IPS DF 6.9 (cell line): ENCODE data around the gene DDX47.
"Not testable (repeated sequence)": the region's sequence is repeated elsewhere in the genome, so short reads cannot be mapped to it uniquely, and the experiment has no call there.

ENCODE experiments used
- DNase-seq: peaks from one replicate; pipeline ENCODE4 v3.0.0-alpha.2; 2013; ENCODE audit warnings: low read depth, low spot score
- H3K27ac ChIP-seq: one replicate; pipeline ENCODE4 v1.5.1; 2013; ENCODE audit warnings: low read length, control low read depth
- H3K27me3 ChIP-seq: 2 replicates; pipeline ENCODE4 v1.6.1; 2013; ENCODE audit warnings: mild to moderate bottlenecking, low read length; ENCODE audit not compliant: control insufficient read depth, insufficient read depth
- H3K36me3 ChIP-seq: 2 replicates; pipeline ENCODE4 v1.6.1; 2013; ENCODE audit warnings: low read length; ENCODE audit not compliant: control insufficient read depth, insufficient read depth
- H3K4me1 ChIP-seq: 2 replicates; pipeline ENCODE4 v1.6.1; 2013; ENCODE audit warnings: low read length; ENCODE audit not compliant: control insufficient read depth, insufficient read depth
- H3K4me3 ChIP-seq: 2 replicates; pipeline ENCODE4 v1.5.1; 2013; ENCODE audit warnings: mild to moderate bottlenecking, low read length
- H3K9me3 ChIP-seq: 2 replicates; pipeline ENCODE4 v1.6.1; 2013; ENCODE audit warnings: low read length, inconsistent platforms; ENCODE audit not compliant: control insufficient read depth, insufficient read depth
- WGBS: extraction: QIAGEN DNeasy Blood & Tissue Kit; methylation state at CpG from one replicate; pipeline ENCODE4 v1.1.7; 2013; ENCODE audit warnings: mixed read lengths, missing lambda C conversion rate; ENCODE audit not compliant: insufficient read length, insufficient coverage; 5-methylcytosine and 5-hydroxymethylcytosine counted together

Gene DDX47

DNA sequence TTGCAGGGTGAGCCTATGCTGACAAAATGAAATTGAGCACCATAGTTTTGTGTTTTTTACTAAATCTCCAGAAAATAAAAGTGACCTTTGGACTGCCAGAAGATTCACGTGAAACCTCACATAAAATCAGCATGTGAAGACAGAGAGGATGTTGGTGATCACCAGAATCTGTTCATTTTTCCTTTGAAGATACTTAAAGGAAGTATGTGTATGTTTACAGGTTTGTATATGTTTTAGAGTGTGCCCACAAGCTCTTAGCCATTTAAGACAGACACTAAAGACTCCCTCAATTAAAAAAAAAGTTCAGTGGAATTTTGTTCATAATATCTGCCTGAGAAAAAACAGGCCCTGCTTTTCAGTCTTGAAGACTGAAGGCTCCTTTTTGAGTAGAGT is 25.9 kb downstream of the DDX47 start:
- Histone ChIP-seq H3K9me3 (no peaks in the 10 kb centered on the region), H3K4me1 (no peaks in the 10 kb centered on the region; the same call in 1 of the 2 replicates), H3K27me3 (no peaks in the 10 kb centered on the region), H3K36me3 (no peaks in the 10 kb centered on the region; the same call in 1 of the 2 replicates), H3K27ac (no peak overlapping the region), H3K4me3 (no peak overlapping the region)
- WGBS: no CpG with 5 or more reads among the region's 1 CpG
- DNase-seq: no peak

DNA sequence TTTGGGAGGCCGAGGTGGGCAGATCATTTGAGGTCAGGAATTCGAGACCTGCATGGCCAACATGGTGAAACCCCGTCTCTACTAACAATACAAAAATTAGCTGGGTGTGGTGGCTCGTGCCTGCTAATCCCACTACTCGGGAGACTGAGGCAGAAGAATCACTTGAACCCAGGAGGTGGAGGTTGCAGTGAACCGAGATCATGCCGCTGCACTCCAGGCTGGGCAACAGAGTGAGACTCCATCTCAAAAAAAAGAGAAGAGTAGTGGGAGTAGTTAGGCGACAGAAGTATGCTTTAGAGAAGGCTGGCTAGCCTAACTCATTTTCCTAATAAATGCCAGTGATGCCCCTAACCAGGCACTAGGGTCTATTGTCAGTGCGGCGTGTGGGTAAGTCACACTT is 26.3 kb downstream of the DDX47 start:
- H3K27me3 ChIP-seq, H3K4me3 ChIP-seq, DNase-seq, H3K4me1 ChIP-seq, H3K9me3 ChIP-seq, H3K36me3 ChIP-seq, H3K27ac ChIP-seq: not testable (repeated sequence)
- WGBS: no CpG with 5 or more reads among the region's 10 CpGs

DNA sequence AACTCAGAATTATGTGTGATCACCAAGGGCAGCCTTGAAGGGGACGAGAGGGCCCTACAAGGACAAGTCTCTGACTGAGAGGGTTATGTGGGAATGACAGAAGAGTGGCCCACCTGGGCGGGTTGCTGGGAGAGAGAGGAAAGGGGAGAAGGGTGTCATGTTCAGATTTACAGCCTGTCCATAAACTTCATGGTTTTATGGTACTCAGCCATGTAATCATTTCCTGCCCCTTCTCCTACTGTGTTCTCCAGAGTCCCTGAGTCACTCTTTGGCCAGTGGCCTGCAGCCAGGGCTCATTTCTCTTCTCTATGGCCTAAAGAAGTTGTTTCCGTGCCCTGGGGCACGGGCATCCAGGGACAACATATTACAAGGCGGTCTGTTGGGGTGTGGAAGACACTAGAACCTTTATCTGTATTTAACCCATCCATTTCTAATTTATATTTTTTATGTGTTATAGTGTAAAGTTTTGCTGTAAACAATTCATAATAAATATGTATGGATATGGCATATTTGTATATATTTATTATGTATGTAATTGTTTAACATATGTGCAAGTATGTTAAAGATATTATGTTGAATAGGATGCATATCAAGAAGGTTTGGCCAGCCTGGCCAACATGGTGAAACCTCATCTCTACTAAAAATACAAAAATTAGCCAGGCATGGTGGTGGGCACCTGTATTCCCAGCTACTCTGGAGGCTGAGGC is 26.9 kb downstream of the DDX47 start:
- Histone ChIP-seq H3K4me1 (no peaks in the 10 kb centered on the region; the same call in 1 of the 2 replicates), H3K4me3 (no peak overlapping the region), H3K27me3 (no peaks in the 10 kb centered on the region), H3K27ac (no peak overlapping the region), H3K9me3 (no peaks in the 10 kb centered on the region), H3K36me3 (no peaks in the 10 kb centered on the region; the same call in 1 of the 2 replicates)
- no peak for DNase-seq
- WGBS: no CpG with 5 or more reads among the region's 5 CpGs

DNA sequence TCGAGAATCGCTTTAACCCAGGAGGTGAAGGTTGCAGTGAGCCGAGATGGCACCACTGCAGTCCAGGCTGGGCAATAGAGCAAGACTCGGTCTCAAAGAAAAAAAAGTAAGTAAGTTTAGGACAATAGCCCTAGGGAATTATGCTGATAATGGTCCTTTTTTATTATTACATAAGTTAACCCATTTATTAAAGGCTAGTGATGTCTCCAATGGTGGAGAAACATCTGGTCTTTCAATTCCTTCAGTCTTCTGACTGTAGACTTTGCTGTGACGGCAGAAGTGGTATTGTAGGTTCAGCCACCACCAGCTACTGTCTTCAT is 27.4 kb downstream of the DDX47 start:
- no CpG with 5 or more reads among the region's 5 CpGs for WGBS
- no peak overlapping the region for H3K27ac ChIP-seq
- no peaks in the 10 kb centered on the region; the same call in 1 of the 2 replicates for H3K4me1 ChIP-seq
- H3K36me3 ChIP-seq: no peaks in the 10 kb centered on the region; the same call in 1 of the 2 replicates
- no peaks in the 10 kb centered on the region for H3K27me3 ChIP-seq
- no peaks in the 10 kb centered on the region for H3K9me3 ChIP-seq
- no peak overlapping the region for H3K4me3 ChIP-seq
- no peak for DNase-seq

DNA sequence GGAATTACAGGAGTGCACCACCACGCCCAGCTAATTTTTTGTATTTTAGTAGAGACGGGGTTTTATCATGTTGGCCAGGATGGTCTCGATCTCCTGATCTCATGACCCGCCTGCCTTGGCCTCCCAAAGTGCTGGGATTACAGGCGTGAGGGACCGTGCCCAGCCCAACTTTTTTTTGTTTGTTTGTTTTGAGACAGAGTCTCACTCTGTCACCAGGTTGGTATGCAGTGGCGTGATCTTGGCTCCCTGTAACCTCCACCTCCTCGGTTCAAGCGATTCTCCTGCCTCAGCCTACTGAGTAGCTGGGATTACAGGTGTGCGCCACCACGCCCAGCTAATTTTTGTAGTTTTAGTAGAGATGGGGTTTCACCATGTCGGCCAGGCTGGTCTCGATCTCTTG is 28.3 kb downstream of the DDX47 start:
- no CpG with 5 or more reads among the region's 13 CpGs for WGBS

DNA sequence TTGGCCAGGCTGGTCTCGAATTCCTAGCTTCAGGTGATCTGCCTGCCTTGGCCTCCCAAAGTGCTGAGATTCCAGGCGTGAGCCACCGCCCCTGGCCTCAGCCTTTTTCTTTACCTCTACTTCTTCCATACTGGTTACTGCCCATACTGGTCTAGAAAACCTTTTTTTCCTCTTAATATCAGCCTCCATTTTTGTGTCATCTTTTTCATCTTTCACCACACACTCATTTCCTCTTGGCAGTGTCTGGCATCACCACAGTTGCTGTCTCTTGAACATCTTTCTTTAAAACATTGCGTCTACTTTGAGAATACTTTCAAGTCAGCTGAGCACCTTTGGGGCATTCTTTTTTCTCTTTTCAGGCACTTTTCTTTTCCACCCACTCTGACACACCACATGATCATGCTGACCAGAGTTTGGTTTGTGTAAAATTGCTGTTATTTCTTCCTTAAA is 32.7 kb downstream of the DDX47 start:
- no peak for DNase-seq
- Histone ChIP-seq H3K9me3 (no peaks in the 10 kb centered on the region), H3K27ac (no peak overlapping the region), H3K4me3 (no peak overlapping the region), H3K4me1 (no peaks in the 10 kb centered on the region), H3K27me3 (no peaks in the 10 kb centered on the region), H3K36me3 (no peaks in the 10 kb centered on the region)
- no CpG with 5 or more reads among the region's 4 CpGs for WGBS

More for the DNA sequence above, 28.3 kb downstream of the DDX47 start:
- H3K27ac ChIP-seq, H3K4me1 ChIP-seq, H3K9me3 ChIP-seq, H3K4me3 ChIP-seq, DNase-seq, H3K36me3 ChIP-seq, H3K27me3 ChIP-seq: not testable (repeated sequence)

DNA sequence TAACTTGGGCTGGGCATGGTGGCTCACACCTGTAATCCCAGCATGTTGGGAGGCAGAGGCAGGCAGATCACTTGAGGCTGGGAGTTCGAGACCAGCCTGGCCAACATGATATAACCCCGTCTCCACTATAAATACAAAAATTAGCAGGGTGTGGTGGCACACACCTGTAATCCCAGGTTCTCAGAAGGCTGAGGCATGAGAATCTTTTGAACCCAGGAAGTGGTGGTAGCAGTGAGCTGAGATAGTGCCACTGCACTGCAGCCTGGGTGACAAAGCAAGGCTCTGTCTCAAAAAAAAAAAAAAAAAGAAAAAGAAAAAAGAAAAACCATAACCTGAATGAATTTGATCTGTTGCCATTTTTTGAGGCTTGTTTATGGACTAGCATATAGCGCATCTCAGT is 33.6 kb downstream of the DDX47 start:
- WGBS: no CpG with 5 or more reads among the region's 3 CpGs
- not testable (repeated sequence) for H3K27ac ChIP-seq, H3K9me3 ChIP-seq, H3K36me3 ChIP-seq, H3K4me3 ChIP-seq, DNase-seq, H3K4me1 ChIP-seq, H3K27me3 ChIP-seq

DNA sequence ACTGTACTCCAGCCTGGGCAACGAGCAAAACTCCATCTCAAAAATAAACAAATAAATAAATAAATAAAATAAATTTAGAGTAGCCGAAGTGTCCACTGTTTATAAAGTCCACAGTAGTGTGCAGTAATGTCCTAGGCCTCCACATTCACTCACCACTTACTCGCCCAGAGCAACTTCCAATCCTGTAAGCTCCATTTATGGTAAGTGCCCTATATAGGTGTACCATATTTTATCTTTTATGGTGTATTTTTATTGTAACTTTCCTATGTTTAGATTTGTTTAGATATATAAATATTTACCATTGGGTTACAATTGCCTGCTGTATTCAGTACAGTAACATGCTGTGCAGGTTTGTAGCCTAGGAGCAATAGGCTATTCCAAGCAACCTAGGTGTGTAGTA is 40.3 kb downstream of the DDX47 start:
- no peaks in the 10 kb centered on the region for H3K4me1 ChIP-seq
- no peak overlapping the region for H3K4me3 ChIP-seq
- H3K27me3 ChIP-seq: no peaks in the 10 kb centered on the region
- no peaks in the 10 kb centered on the region for H3K36me3 ChIP-seq
- H3K27ac ChIP-seq: no peak overlapping the region
- no CpG with 5 or more reads among the region's 3 CpGs for WGBS
- no peak for DNase-seq
- no peaks in the 10 kb centered on the region for H3K9me3 ChIP-seq

DNA sequence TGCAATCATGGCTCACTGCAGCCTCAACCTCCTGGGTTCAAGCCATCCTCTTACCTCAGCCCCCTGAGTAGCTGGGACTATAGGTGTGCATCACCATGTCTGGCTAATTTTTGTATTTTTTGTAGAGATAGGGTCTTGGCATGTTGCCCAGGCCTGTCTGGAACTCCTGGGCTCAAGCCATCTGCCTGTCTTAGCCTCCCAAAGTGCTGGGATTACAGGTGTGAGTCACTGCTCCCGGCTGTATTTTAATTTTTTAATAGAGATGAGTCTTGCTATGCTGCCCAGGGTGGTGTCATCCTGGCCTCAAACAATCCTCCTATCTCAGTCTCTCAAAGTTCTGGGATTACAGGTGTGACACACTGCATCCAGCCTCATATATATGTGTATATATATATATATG is 46.5 kb downstream of the DDX47 start:
- H3K36me3 ChIP-seq: no peaks in the 10 kb centered on the region
- no peaks in the 10 kb centered on the region for H3K27me3 ChIP-seq
- H3K27ac ChIP-seq: no peak overlapping the region
- H3K4me1 ChIP-seq: no peaks in the 10 kb centered on the region
- WGBS: no CpG with 5 or more reads among the region's 1 CpG
- no peak for DNase-seq
- no peaks in the 10 kb centered on the region for H3K9me3 ChIP-seq
- no peak overlapping the region for H3K4me3 ChIP-seq

DNA sequence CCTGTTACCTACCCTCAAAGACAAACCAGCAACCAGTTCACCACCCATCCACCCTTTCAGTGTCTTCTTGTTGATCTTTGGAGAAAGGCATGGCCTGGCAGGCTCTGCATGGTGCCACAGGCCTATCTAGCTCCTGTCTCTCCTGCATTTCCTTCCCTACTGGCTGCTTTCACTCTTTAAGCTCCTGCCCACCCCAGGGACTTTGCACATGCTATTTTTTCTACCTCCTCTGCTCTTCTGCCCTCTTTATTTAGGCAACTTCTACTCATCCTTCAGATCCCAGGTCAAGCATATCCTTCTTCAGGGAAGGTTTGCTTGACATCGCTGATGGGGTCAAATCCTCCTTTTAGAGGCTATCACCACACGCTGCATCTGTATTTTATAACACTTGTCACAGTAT is 51.1 kb downstream of the DDX47 start:
- Histone ChIP-seq H3K4me3 (no peak overlapping the region), H3K27ac (no peak overlapping the region), H3K4me1 (no peaks in the 10 kb centered on the region; the same call in 1 of the 2 replicates), H3K27me3 (no peaks in the 10 kb centered on the region), H3K9me3 (no peaks in the 10 kb centered on the region), H3K36me3 (no peaks in the 10 kb centered on the region)
- DNase-seq: no peak
- WGBS: no CpG with 5 or more reads among the region's 2 CpGs
